HepG2 (cell line): ENCODE data around the gene ARPC1A. TPM values are rescaled to one million over a fixed set of nuclear protein-coding genes. Genes with fewer than 3 reads are reported as not detected.

Experiments used
- FOSL1 ChIP-seq: sonication (generic); formaldehyde crosslinking; IDR thresholded peaks from 2 replicates; pipeline ENCODE4 v1.9.0; 2021; ENCODE audit warnings: missing genetic modification reagents, borderline replicate concordance
- KIAA2018 ChIP-seq: sonication (generic); formaldehyde crosslinking; IDR thresholded peaks from 2 replicates; pipeline ENCODE4 v1.5.0; 2020; ENCODE audit warnings: mild to moderate bottlenecking, missing genetic modification reagents, borderline replicate concordance
- PAF1 ChIP-seq: IDR thresholded peaks from 2 replicates; pipeline ENCODE4 v1.6.1; 2016; ENCODE audit warnings: missing genetic modification reagents, missing compliant biosample characterization
- PTBP1 ChIP-seq: fragments of 200-400 bp; formaldehyde crosslinking; IDR thresholded peaks from 2 replicates; pipeline ENCODE4 v1.6.1; 2018; ENCODE audit warnings: low read length, low read depth; ENCODE audit not compliant: poor library complexity, severe bottlenecking
- TBX2 ChIP-seq: sonication (generic); formaldehyde crosslinking; IDR thresholded peaks from 2 replicates; pipeline ENCODE4 v1.5.0; 2020; ENCODE audit warnings: missing genetic modification reagents, mild to moderate bottlenecking, borderline replicate concordance
- THAP9 ChIP-seq: sonication (generic); formaldehyde crosslinking; IDR thresholded peaks from 2 replicates; pipeline ENCODE4; 2020; ENCODE audit warnings: missing genetic modification reagents, mild to moderate bottlenecking, borderline replicate concordance
- XRCC5 ChIP-seq: fragments of 200-400 bp; formaldehyde crosslinking; optimal IDR thresholded peaks from 2 replicates; pipeline ENCODE3; 2017; ENCODE audit warnings: mild to moderate bottlenecking, low read length
- ZGPAT ChIP-seq: IDR thresholded peaks from 2 replicates; pipeline ENCODE4 v1.6.1; 2016; ENCODE audit warnings: mild to moderate bottlenecking
- ZNF616 ChIP-seq: sonication (generic); formaldehyde crosslinking; IDR thresholded peaks from 2 replicates; pipeline ENCODE4 v1.5.0; 2020; ENCODE audit warnings: low read depth, mild to moderate bottlenecking, missing genetic modification reagents
- polyA plus RNA-seq, 8 experiments: library from polyadenylated mRNA; depleted of rRNA in 3 of 8; stranded (reverse) in 7 of 8; unstranded in 1 of 8; fragments of >200 nt; fragmentation: Illumina TruSeq in 4 of 8; extraction: Trizol in 4 of 8; gene quantifications; 2 replicates each; pipeline versions ENCODE4 v1.2.1 to v1.2.3, GENCODE V29; 2011 to 2016; ENCODE audit warnings: low read depth in 4 of 8, missing spikeins in 1 of 8, mixed read lengths in 1 of 8; ENCODE audit not compliant: insufficient read depth in 1 of 8
- total RNA-seq, 5 experiments: library from RNA; depleted of rRNA; stranded (reverse); fragments of >200 nt; fragmentation: Illumina TruSeq; extraction: Trizol; gene quantifications; 2 replicates each; pipeline ENCODE4 v1.2.3, GENCODE V29; 2016; ENCODE audit warnings: low read depth in 1 of 5

ARPC1A gene
- total and polyA plus RNA-seq, 2 of the 13 experiments (the other 11 are each of a cell fraction or from before 2014, with no cell fraction given): 44.3 to 88.5 TPM

GRCh38 chr7:99374111-99375064 lies 48.7 kb downstream of the ARPC1A start, which contains the start of gene ARPC1B (continued):
- TF ChIP-seq ZGPAT (CRISPR knock-in tag) (peak; percentile 61; the same call in 1 of the 2 replicates), PAF1 (CRISPR knock-in tag) (no peak), XRCC5 (peak; percentile 18), PTBP1 (no peak), FOSL1 (CRISPR knock-in tag) (no peak), THAP9 (CRISPR knock-in tag) (no peak), ZNF616 (CRISPR knock-in tag) (no peak), TBX2 (CRISPR knock-in tag) (peak; percentile 68), KIAA2018 (CRISPR knock-in tag) (no peak)
